Measurements from ENCODE around the gene GDF15.
"Not testable (repeated sequence)": the region's sequence is repeated elsewhere in the genome, so short reads cannot be mapped to it uniquely, and the experiment has no call there.

GDF15 gene

DNA sequence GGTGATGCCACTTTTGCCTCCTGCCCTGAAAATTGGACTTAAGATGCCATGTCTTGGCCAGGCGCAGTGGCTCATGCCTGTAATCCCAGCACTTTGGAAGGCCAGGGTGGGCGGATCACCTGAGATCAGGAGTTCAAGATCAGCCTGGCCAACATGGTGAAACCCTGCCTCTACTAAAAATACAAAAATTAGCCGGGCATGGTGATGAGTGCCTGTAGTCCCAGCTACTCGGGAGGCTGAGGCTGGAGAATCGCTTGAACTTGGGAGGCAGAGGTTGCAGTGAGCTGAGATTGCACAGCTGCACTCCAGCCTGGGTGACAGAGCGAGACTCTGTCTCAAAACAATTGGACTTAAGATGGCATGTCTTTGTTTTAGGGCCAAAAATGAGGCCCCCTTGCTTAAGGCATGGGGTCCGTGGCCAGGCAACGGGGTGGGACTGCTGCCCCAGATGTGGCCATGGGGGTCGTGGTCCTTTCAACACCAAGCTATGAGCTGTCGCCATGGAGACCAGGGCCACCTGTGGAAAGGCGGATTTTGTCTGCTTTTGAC, 21.6 kb upstream of the GDF15 start:
- DNase-seq (ENCODE audit: low read depth in 2 of 2) = not testable (repeated sequence)

DNA sequence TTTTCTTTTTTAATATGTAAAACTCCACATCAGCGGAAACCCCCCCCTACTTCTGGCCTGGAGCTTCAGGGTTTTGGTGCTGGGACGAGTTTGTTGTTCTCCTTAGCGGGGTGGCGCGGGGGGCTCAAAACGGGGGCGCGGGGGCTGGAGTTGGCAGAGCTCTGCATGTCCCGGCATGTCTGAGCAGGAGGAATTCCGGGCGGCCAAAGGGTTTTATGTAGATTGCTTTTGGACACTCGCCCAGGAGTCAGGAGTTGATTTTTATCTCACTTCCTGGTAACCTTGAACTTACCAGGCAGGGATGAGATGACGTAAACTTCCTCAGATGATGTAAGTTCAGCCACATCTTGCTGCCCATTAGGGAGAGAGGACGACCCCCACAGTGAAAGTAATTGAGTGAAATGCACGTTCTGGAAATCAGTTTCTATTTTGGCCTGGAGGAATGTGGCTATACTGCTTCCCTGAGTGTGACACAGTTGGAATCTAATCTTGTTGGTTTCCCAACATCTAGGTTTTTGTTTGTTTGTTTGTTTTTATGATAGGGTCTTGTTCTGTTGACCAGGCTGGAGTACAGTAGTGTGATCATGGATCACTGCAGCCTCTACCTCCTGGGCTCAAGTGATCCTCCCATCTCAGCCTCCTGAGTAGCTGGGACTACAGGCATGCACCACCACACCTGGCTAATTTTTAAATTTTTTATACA, 21.0 kb upstream of the GDF15 start:
- DNase-seq (ENCODE audit: low read depth in 2 of 2) = no peak

DNA sequence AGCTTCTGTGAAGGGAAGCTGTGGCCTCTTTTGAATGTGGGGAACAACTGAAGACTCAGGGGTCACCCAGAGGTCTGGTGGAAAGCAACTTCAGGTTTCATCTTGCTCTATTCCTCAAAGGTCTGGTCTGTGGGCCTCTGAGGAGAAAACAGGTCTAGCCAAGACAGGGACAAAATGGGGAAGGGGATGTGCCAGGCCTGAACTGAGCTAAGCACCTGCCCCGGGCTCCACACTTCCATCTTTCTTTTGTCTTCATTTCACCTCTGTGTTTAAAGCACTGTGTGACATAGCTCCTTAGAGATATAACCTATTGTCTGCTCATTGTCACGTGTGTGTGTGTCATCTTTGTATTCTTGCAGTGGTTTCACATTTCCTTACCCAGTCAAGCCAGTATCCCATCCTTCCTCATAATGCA, 19.9 kb upstream of the GDF15 start:
- no peak for DNase-seq (ENCODE audit: low read depth in 2 of 2)

DNA sequence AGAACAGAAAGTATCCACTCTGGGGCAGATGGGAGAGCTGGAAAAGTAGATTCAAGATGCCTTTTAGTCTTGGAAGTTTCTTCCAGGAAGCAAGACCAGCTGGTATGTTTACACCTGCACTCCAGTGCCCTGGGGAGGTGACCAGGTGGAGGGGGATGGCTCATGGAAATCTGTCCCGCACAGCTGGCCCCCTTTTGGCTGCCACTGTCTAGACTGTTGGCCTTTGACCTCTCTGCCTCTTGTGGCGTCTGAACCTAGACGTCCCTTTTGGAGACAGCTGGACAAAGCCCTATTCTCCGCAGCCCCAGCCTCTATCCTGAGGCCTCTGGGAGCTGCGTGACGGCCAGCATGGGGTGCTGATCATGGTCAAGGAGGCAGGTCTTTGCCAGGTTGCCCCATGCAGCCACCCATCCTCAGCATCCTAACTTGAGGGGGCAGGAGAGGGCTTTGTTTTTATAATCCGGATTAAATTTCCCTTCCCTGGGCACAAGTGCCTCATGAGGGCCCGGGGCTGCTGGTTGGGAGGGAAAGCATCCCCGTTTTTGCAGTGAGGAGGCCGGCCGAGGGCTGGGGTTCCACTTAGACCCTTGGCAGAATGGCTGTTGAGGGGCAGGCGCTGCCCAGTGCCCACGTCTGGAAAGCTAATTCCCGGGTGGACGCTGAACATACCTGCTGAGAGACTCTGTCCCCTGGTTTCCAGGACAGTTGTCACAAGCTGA, 17.3 kb upstream of the GDF15 start:
- no peak for DNase-seq (ENCODE audit: low read depth in 2 of 2)

DNA sequence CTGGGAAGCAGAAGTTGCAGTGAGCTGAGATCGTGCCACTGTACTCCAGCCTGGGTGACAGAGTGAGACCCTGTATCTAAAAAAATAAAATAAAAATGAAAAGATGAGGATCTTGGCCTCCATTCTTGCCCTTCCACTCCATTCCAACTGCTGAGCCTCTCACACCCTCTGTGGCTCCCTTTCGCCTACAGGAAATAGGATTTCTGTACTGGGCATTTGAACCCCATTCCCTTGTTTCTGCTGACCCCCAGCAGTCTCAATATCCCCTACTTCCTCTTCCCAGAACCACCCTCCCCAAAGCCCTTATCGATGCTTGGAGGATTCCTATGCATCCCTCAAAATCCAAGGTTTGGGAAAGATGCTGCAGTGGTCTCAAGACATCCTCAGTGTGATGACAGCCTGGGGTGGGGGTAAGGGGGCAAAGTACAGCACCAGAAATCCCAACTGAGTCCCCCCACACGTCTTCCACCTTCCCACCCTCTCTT, 12.5 kb upstream of the GDF15 start:
- DNase-seq (ENCODE audit: low read depth in 2 of 2) = no peak

DNA sequence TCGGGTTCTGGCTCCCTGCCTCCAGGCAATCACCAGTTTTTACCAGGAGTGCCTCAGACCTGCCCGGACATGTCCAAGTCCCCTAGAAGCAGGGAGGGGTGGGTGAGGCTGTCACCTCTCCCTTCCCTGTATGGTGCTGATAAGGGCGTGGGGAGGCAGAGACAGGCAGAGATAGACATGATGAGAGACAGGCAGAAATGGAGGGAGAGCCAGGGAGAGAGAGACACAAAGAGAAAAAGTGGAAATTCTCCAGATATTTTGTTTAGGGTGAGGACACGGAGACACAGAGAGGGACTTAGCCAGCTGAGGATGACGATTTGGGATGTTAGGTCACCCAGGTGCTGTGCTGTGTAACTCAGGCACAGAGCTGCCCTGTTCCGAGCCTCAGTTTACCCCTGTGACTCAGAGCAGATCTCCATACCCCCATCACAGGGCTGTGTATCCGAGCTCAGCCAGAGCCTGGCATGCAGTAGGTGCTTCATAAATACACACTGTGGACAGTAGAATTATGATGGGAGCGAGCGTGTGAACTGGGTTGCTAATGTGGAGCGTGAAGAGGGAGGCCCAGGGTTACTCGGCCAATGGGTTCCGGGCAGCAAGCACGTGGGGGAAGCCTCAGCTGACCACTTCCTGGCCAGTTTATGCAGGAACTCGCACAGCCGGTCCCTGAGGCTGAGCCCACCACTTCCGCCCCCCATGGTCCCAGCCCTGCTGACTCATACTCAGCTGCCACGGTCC, 11.9 kb upstream of the GDF15 start:
- DNase-seq (ENCODE audit: low read depth in 2 of 2) = peak in 1 of 2 donors; percentile 25

DNA sequence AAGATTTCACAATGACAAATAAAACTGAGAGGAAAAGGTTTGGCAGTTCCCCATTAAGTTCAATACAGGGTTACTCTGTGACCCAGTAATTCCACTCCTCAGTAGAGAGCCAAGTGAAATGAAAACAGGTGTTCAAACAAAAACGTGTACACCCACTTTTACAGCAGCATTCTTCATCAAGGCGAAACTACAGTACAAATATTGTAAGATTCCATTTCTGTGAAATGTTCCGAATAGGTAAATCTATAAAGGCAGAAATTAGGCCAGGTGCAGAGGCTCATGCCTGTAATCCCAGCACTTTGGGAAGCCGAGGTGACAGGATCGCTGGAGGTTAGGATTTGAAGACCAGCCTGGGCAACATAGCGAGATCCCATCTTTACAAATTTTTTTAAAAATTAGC, 8.9 kb upstream of the GDF15 start:
- no peak for DNase-seq (ENCODE audit: low read depth in 2 of 2)

DNA sequence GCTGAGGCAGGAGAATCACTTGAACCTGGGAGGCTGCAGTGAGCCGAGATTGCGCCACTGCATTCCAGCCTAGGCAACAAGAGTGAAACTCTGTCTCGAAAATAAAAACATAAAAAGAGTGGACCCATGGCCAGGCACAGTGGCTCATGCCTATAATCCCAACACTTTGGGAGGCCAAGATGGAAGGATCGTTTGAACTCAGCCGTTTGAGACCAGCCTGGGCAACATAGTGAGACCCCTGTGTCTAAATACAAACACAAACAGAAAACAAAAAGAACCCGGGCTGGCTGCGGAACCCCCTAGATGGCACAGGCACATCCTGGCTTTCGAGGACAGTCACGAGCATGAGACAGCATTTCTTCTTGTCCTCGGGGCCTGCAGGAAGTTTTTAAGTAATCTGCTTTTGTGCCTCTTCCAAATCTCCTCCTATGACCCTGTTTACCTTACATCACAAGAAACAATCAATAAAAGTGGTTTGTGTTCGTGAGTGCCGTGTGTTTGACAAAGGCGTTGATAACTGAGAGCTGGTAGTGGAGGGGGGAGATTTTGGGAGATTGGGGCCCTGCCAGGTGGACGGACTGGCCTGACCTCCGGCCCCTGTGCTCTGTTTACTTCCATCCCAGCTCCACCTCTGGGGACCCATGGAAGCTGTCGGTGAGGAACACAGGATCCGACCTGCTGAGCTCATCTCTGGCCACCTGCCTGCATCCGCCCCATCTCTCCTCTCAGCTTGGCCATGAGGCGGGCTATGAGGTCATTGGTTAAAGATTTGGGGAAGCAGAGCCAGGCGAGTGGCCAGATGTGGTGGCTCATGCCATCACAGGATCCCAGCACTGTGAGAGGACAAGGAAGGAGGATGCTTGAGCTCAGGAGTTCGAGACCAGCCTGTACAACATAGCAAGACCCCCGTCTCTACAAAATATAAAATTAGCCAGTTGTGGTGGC, 5.9 kb upstream of the GDF15 start:
- DNase-seq (ENCODE audit: low read depth in 2 of 2) = no peak

DNA sequence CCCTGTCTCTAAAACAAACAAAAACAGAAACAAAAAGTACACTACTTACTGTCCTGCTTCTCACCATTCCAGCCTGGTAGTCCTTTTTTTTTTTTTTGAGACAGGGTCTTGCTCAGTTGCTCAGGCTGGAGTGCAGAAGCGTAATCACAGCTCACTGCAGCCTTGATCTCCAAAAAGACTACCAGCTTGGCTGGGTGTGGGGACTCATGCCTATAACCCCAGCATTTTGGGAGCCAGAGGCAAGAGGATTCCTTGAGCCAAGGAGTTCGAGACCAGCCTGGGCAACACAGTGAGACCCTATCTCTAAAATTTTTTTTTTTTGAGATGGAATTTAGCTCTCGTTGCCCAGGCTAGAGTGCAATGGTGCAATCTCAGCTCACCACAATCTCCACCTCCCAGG, 5.1 kb upstream of the GDF15 start:
- no peak for DNase-seq (ENCODE audit: low read depth in 2 of 2)

DNA sequence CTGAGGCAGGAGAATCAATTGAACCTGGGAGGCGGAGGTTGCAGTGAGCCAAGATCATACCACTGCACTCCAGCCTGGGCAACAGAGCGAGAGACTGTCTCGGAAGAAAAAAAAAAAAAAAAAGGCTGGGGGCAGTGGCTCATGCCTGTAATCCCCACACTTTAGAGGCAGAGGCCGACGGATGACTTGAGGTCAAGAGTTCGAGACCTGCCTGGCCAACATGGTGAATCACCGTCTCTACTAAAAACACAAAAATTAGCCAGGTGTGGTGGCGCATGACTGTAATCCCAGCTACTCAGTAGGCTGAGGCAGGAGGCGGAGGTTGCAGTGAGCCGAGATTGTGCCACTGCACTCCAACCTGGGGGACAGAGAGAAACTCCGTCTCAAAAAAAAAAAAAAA, 2.3 kb upstream of the GDF15 start:
- DNase-seq (ENCODE audit: low read depth in 2 of 2) = not testable (repeated sequence)

DNA sequence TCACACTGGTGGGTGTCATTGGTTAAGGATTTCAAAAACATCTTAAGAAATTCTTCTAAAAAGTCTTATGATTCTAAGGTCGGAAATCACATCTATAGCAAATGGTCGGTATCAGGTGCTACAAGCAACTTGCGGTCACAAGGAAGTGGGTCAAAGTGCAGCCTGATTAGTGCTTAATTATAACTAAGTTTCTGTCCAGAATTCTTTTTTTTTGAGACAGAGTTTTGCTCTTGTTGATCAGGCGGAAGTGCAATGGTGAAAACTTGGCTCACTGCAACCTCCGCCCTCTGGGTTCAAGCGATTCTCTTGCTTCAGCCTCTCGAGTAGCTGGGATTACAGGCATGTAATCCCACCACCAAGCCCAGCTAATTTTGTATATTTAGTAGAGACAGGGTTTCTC, 1.2 kb upstream of the GDF15 start:
- no peak for DNase-seq (ENCODE audit: low read depth in 2 of 2)

DNA sequence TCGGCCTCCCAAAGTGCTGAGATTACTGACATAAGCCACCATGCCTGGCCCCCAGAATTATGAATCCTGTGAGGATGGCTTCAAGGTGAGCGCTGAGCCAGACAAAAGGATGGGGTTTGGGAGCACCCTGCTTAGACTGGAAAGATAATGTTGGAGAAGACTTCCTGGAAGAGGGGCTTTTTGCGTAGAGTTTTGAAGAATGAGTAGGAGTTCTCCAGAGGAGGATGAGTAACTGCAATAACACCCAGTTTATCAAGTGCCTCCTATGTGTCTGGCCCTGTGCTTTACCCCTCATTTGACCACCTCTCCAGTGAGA, 641 bp upstream of the GDF15 start:
- DNase-seq (ENCODE audit: low read depth in 2 of 2) = no peak

DNA sequence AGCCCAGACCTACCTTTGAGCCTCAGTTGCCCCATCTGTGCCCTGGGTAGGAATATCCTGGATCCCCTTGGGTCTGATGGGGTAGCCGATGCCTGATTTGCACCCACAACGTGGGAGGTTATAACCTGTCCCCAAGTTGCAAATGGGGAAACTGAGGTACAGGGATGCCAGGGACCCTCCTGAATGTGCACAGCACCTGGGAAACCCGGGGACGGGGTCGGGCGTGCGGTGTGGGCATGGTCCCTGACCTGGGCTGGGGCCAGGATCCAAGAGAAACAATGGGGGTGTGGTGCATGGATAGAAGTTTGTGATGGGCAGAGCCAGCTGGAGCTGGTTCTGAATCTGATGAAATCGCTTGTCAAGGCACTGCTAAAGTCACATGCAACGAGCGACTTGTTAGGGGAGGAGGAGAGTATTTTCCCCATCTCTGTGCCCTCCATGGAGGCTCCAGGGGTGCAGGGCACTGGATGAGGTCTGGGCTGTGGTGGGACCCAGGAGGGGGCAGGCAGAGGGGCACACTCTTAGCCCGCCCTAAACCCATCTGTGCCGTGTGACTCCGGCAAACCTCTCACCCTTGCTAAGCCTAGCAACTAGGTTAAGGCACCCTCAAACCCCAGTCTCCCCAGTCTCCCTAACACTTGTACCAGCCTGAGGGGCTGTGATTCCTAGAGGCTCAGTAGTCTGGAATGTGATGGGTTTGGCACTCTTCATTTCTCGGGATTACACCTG, 749 bp downstream of the GDF15 start:
- DNase-seq (ENCODE audit: low read depth in 2 of 2) = no peak

DNA sequence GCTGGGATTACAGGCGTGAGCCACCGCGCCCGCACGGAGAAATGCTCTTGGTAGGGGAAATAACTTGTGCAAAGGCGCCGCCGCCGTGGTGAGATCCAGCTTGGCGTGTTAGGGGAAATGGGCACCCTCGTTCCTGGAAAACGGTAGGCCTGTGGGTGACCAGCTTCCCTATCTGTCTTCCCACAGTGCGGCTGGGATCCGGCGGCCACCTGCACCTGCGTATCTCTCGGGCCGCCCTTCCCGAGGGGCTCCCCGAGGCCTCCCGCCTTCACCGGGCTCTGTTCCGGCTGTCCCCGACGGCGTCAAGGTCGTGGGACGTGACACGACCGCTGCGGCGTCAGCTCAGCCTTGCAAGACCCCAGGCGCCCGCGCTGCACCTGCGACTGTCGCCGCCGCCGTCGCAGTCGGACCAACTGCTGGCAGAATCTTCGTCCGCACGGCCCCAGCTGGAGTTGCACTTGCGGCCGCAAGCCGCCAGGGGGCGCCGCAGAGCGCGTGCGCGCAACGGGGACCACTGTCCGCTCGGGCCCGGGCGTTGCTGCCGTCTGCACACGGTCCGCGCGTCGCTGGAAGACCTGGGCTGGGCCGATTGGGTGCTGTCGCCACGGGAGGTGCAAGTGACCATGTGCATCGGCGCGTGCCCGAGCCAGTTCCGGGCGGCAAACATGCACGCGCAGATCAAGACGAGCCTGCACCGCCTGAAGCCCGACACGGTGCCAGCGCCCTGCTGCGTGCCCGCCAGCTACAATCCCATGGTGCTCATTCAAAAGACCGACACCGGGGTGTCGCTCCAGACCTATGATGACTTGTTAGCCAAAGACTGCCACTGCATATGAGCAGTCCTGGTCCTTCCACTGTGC, 2.4 kb downstream of the GDF15 start:
- DNase-seq (ENCODE audit: low read depth in 2 of 2) = peak; percentile 61 to 71

DNA sequence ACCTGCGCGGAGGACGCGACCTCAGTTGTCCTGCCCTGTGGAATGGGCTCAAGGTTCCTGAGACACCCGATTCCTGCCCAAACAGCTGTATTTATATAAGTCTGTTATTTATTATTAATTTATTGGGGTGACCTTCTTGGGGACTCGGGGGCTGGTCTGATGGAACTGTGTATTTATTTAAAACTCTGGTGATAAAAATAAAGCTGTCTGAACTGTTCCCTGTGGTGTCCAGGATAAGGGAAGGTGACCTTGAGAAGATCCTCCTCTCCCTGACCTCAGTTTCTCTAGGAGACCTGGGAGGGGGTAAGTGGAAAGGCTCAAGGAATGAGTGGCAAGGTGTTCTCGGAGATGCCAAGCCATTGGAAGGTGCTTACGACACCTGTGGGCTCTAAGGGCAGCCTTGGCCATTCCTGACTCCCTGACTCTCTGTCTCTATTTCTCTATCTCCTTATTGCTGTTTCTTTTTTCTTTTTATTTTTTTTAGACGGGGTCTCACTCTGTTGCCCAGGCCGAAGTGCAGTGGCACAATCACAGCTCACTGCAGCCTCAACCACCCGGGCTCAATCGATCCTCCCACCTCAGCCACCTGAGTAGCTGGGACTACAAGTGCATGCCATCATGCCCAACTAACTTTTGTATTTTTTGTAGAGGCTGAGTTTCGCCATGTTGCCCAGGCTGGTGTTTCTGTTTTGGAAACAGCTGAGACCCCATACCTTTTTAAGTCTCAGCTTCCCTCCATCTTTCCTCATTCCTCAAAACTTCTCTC, 3.2 kb downstream of the GDF15 start:
- DNase-seq (ENCODE audit: low read depth in 2 of 2) = no peak

DNA sequence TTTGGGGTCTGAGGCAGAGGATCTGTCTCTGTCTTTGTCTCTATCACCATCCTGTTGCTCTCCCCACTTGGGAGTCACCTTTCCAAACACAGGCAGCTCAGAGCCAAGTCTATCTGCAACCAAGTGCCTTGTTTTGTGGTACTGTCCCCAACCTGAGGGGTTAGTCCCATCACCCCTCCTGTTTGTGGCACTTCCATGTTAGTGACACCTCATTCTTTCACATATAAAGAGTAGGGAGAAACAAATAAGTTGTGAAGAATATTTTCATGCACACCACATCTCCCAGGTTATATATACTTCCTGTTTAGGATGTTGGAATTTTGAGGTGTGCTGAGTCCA, 3.7 kb downstream of the GDF15 start:
- no peak for DNase-seq (ENCODE audit: low read depth in 2 of 2)

DNA sequence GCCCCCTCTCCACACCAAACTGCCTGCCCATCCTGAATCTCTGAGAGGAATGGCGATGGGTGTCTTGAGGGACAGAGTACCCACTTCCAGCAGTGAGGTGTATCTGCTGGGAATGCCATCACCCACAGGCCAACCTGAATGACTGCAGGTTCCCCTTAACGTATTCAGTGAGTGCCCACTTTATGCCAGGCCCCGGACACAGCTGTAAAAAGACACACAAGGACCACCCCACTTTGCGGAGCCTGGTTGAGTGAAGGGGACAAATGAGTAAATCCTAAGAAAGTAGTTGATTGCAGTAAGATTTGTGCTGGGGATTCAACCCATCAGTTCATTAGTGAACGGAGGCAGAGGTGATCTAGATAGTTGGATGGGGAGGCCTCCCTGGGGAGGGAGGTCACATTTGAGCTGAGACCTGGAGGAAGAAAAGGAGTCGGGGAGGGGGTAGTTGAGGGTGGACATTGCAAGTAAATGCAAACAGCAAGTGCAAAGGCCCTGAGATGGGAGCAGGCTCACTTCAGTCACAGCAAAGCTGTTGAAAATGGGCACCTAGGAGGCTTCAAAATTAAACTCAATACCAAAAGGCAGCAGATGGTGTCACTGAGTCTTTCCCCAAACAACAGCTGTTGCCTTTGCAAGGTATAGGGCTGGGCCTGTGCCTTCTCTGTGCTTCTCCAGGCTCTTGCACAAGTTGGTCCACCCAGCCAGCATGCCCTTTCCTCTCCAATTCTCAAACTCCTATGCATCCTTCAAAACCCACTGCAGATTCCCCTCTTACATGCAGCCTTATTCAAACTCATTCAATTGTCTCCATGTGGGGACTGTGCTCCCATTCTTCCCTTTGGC, 4.3 kb downstream of the GDF15 start:
- DNase-seq (ENCODE audit: low read depth in 2 of 2) = no peak

DNA sequence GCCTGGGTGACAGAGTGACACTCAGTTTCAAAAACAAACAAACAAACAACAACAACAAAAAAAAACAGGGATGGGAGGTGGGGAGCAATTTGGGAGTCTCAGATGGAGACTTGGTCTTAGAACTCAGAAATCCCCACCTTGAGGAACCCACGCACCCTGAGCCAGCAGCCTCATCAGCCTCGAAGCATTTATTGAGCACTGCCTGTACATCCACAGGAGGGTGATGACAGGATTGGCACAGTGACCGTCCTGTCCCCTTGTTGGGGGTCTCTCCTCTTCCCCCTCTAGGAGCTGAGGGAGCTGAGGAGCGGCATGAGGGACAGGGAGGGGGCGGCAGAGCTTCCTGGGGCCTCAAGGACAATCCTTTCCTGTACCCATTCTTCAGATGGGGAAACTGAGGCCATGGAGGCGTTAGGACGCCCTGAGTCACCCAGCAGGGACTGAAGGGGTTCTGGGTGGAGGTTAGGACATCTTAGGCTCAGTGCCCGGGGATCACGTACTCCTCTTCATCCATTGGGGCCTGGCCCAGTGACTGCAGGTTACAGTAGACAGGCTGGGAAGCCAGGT, 5.6 kb downstream of the GDF15 start:
- no peak for DNase-seq (ENCODE audit: low read depth in 2 of 2)
